Progenitor cell of endocrine pancreas (in vitro differentiated cells): ENCODE measurements around the gene NVL. TPM values are rescaled to one million over a fixed set of nuclear protein-coding genes. Genes with fewer than 3 reads are reported as not detected.

Source experiments
- DNase-seq: peaks from one replicate; pipeline ENCODE4 v3.0.0; 2021; ENCODE audit warnings: low spot score; ENCODE audit not compliant: unreplicated experiment
- H3K27ac Mint-ChIP-seq: 2 replicates; pipeline ENCODE4 v1.8.0; 2021; ENCODE audit warnings: mild to moderate bottlenecking, moderate library complexity, mixed read lengths
- H3K27me3 Mint-ChIP-seq: 2 replicates; pipeline ENCODE4 v1.8.0; 2021; ENCODE audit warnings: mixed read lengths
- H3K36me3 Mint-ChIP-seq: 2 replicates; pipeline ENCODE4 v1.8.0; 2022; ENCODE audit warnings: mixed read lengths; ENCODE audit not compliant: insufficient read depth
- H3K4me1 Mint-ChIP-seq: 2 replicates; pipeline ENCODE4 v1.8.0; 2021; ENCODE audit warnings: low read depth, mixed read lengths
- H3K4me3 Mint-ChIP-seq: 2 replicates; pipeline ENCODE4 v1.8.0; 2021; ENCODE audit warnings: low read depth, mild to moderate bottlenecking, moderate library complexity, mixed read lengths
- H3K9me3 Mint-ChIP-seq: 2 replicates; pipeline ENCODE4 v1.8.0; 2021; ENCODE audit warnings: low read depth, mixed read lengths
- total RNA-seq: library from RNA; stranded (reverse); gene quantifications from 2 replicates; pipeline ENCODE4 v1.2.1, GENCODE V29; 2021
- TF ChIP-seq, protein P1 (sequence below): fragments of 200-600 bp; sonication (generic); IDR thresholded peaks from one replicate; pipeline ENCODE4 v1.5.0; 2021; ENCODE audit warnings: antibody characterized with exemption, mild to moderate bottlenecking; ENCODE audit not compliant: unreplicated experiment

NVL gene
- total RNA-seq, 1 donor from 2014 or later: 52.5 TPM

GRCh38 chr1:224245188-224245587 is 84.8 kb downstream of the NVL start:
- peaks cover 13% of the 10 kb centered on the region for H3K36me3 Mint-ChIP-seq
- DNase-seq: no peak
- H3K27ac Mint-ChIP-seq: peak overlapping the region; percentile 2
- no peaks in the 10 kb centered on the region for H3K9me3 Mint-ChIP-seq
- H3K4me3 Mint-ChIP-seq: no peak overlapping the region
- TF ChIP-seq, protein P1, sequence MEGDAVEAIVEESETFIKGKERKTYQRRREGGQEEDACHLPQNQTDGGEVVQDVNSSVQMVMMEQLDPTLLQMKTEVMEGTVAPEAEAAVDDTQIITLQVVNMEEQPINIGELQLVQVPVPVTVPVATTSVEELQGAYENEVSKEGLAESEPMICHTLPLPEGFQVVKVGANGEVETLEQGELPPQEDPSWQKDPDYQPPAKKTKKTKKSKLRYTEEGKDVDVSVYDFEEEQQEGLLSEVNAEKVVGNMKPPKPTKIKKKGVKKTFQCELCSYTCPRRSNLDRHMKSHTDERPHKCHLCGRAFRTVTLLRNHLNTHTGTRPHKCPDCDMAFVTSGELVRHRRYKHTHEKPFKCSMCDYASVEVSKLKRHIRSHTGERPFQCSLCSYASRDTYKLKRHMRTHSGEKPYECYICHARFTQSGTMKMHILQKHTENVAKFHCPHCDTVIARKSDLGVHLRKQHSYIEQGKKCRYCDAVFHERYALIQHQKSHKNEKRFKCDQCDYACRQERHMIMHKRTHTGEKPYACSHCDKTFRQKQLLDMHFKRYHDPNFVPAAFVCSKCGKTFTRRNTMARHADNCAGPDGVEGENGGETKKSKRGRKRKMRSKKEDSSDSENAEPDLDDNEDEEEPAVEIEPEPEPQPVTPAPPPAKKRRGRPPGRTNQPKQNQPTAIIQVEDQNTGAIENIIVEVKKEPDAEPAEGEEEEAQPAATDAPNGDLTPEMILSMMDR: no peak
- H3K27me3 Mint-ChIP-seq: no peaks in the 10 kb centered on the region
- no peaks in the 10 kb centered on the region for H3K4me1 Mint-ChIP-seq

DNA sequence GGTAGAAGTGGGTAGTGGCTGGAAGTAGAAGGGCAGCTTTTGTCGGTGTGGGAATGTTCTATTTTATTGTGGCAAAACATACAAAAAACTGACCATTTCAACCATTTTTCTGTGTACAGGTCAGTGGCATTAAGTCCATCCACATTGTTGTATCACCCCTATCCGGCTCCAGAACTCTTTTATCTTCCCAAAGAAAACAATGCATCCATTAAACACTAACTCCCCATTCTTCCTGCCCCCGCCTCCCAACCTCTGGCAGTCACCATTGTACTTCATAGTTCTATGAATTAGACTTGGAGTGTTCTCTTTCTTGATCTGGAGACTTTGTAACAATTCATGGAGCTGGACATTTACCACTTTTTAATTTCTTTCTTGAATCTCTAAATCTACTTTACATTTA is 91.2 kb downstream of the NVL start:
- TF ChIP-seq, protein P1: no peak
- Mint-ChIP-seq H3K4me3 (no peak overlapping the region), H3K36me3 (peaks cover 10% of the 10 kb centered on the region), H3K4me1 (peaks cover 3% of the 10 kb centered on the region), H3K9me3 (no peaks in the 10 kb centered on the region), H3K27me3 (no peaks in the 10 kb centered on the region), H3K27ac (no peak overlapping the region)
- DNase-seq: no peak

DNA sequence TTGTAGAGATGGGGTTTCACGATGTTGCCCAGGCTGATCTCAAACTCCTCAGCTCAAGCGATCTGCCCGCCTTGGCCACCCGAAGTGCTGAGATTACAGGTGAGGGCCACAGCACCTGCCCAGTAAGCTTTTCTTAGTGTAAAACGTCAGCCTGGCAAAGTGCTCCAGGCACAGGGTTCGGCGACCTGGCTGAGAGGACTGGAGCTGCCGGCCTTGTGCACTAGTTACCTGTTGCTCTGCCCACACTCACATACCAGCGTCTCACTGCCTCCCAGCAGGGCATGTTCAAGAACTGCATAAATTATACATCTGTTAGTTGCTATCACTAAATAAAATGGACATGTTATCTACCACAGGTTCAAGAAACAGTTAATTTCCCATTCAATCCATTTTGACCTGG is 91.8 kb downstream of the NVL start:
- DNase-seq: no peak
- no peaks in the 10 kb centered on the region for H3K27me3 Mint-ChIP-seq
- H3K27ac Mint-ChIP-seq: no peak overlapping the region
- H3K36me3 Mint-ChIP-seq: peaks cover 10% of the 10 kb centered on the region
- no peak overlapping the region for H3K4me3 Mint-ChIP-seq
- peaks cover 3% of the 10 kb centered on the region for H3K4me1 Mint-ChIP-seq
- H3K9me3 Mint-ChIP-seq: no peaks in the 10 kb centered on the region
- TF ChIP-seq, protein P1: no peak

- peaks cover 13% of the 10 kb centered on the region for H3K36me3 Mint-ChIP-seq
- H3K9me3 Mint-ChIP-seq: no peaks in the 10 kb centered on the region
- no peak overlapping the region for H3K4me3 Mint-ChIP-seq
Observed at GRCh38 chr1:224237119-224237881, 92.7 kb downstream of the NVL start.

DNA sequence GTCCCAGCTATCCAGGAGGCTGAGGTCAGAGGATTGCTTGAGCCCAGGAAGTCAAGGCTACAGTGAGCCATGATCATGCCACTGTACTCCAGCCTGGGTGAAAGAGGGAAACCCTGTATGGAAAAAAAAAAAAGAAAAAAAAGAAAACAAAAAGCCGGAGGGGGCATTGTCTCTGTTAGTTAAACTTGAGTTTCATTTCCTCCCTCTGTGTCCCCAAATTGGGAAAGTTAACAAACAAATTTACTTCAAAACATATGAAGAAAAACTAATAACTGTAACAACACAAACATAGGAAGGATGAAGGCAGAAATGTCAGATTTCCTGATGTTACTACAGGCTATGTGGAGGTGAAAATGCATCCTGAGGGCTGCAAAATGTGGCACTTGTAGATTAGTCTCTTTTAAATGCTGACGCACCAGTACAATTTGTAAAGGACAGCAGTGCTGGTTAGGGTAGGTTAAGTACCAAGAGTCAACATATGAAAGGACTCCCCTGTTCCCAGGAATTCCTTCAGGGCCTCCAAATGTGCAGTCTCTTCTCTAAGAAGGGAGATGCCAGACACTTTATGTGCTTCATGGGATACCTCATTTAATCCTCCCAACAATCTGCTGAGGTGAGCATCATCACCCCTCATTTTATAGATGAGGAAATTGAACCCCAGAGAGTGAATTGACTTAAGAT is 94.0 kb downstream of the NVL start:
- no peak for DNase-seq
- H3K36me3 Mint-ChIP-seq: peaks cover 15% of the 10 kb centered on the region
- peaks cover 3% of the 10 kb centered on the region for H3K4me1 Mint-ChIP-seq
- H3K27ac Mint-ChIP-seq: no peak overlapping the region
- TF ChIP-seq, protein P1: no peak
- no peaks in the 10 kb centered on the region for H3K9me3 Mint-ChIP-seq
- no peaks in the 10 kb centered on the region for H3K27me3 Mint-ChIP-seq
- H3K4me3 Mint-ChIP-seq: no peak overlapping the region

More at GRCh38 chr1:224237119-224237881, 92.7 kb downstream of the NVL start:
- Mint-ChIP-seq H3K27ac (no peak overlapping the region), H3K4me1 (peaks cover 3% of the 10 kb centered on the region), H3K27me3 (no peaks in the 10 kb centered on the region)
- DNase-seq: no peak
- TF ChIP-seq, protein P1: no peak
